Measurements from ENCODE around the gene TRPC3. TPM values are rescaled to one million over a fixed set of nuclear protein-coding genes. Genes with fewer than 3 reads are reported as not detected.
A peak's percentile ranks its signal among the peaks of the same experiment; 100 is the strongest.

Gene TRPC3
- total and polyA plus RNA-seq, 12 donors: 0.07 to 2.1 (median 0.13) TPM; not detected in 1

DNA sequence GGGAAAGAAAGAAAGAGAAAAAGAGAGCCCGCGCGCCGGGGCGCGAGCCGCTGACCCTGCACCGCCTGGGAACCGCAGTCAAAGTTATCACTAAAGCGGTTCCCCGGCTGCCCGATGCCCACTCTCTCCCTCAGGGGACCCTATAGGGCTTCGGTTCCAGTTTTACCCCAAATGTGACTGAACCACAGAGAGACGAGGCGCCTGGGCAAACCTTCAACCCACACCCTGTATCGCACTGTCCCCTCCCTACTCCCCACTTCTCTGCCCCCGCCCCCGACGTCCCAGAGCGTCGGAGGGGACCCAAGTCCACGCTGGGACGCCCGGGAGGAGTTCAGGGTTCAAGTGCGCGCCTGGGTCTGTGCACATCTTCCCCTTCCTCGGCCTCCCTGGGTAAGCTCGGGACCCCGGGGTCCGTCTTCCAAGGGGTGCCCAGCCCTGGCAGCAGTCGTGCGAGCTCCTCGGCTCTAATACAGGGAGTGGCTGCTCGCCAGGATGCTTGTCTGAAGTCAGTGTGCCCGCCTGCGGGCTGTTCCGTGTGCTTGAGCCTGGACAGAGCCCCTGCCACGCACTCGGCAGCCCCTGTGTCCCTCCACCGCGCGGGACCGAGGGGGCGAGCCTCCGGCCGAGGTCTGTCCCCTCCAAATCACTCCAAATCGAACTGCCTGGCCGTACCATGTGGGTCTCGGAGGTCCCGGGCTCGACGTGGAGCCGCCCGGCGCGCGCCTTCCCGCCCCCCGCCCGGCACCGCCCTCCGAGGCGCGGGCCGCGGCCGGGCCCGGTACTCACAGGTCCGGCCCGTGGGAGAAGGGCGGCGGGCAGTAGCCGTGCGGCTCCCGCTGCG lies 960 bp downstream of the TRPC3 start:
- WGBS, 4 donors: 0 to 3% (median 1%) methylated on average over 13 to 76 of the region's 76 CpGs
- TF ChIP-seq POLR2A (IDR thresholded peaks at IDR 0.05): no peak
- TF ChIP-seq CTCF (IDR thresholded peaks at IDR 0.05): no peak
- H3K36me3 ChIP-seq (replicated peaks in 1 of 2): no peaks in the 10 kb centered on the region
- intact Hi-C loops (cut with DNase I): no loop called here
- H3K9me3 ChIP-seq (replicated peaks in 1 of 3): no peaks in the 10 kb centered on the region
- peaks cover 16% of the 10 kb centered on the region for H3K27me3 ChIP-seq
- H3K4me3 ChIP-seq: peak overlapping the region in 3 of 4 donors; percentile 6 to 47 (median 36)
- peaks cover 8 to 15% of the 10 kb centered on the region in 2 donors for H3K4me1 ChIP-seq (replicated peaks in 1 of 2)
- H3K27ac ChIP-seq: no peak overlapping the region
- DNase-seq: peak in 1 of 7 donors; percentile 11

- H3K36me3 ChIP-seq (replicated peaks in 1 of 2): no peaks in the 10 kb centered on the region
- 2 to 6% (median 4%) methylated on average over 27 to 34 of the region's 34 CpGs for WGBS, 4 donors
- H3K4me3 ChIP-seq: peak overlapping the region in 2 of 4 donors; percentile 36 to 47
- H3K27ac ChIP-seq: no peak overlapping the region
- H3K9me3 ChIP-seq (replicated peaks in 1 of 3): no peaks in the 10 kb centered on the region
- intact Hi-C loops (cut with DNase I): no loop called here
- TF ChIP-seq CTCF (IDR thresholded peaks at IDR 0.05) (peak; percentile 23 to 58 (median 37)), POLR2A (IDR thresholded peaks at IDR 0.05) (no peak)
- H3K4me1 ChIP-seq (replicated peaks in 1 of 2): peaks cover 8 to 15% of the 10 kb centered on the region in 2 donors
- peaks cover 16% of the 10 kb centered on the region for H3K27me3 ChIP-seq
- peak; percentile 29 to 82 (median 57) for DNase-seq
These were observed 1.6 kb downstream of the TRPC3 start for GRCh38 chr4:121950212-121950679.

- Histone ChIP-seq H3K4me3 (no peak overlapping the region), H3K27ac (no peak overlapping the region), H3K4me1 (replicated peaks in 1 of 2) (peaks cover 8 to 12% of the 10 kb centered on the region in 2 donors), H3K27me3 (peaks cover 10% of the 10 kb centered on the region), H3K9me3 (replicated peaks in 1 of 3) (no peaks in the 10 kb centered on the region), H3K36me3 (replicated peaks in 1 of 2) (no peaks in the 10 kb centered on the region)
- intact Hi-C loops (cut with DNase I): no loop called here
- WGBS, 4 donors: 85 to 95% (median 91%) methylated on average over 3 of the region's 3 CpGs
- DNase-seq: no peak
- TF ChIP-seq CTCF (IDR thresholded peaks at IDR 0.05) (no peak), POLR2A (IDR thresholded peaks at IDR 0.05) (no peak)
These were observed 5.2 kb downstream of the TRPC3 start for GRCh38 chr4:121946644-121947043.

- intact Hi-C loops (cut with DNase I): no loop called here
- no peak overlapping the region for H3K27ac ChIP-seq
- no peaks in the 10 kb centered on the region for H3K27me3 ChIP-seq
- no peaks in the 10 kb centered on the region for H3K36me3 ChIP-seq (replicated peaks in 1 of 2)
- 35 to 56% (median 54%) methylated on average over 3 to 4 of the region's 4 CpGs for WGBS, 4 donors
- no peaks in the 10 kb centered on the region for H3K9me3 ChIP-seq (replicated peaks in 1 of 3)
- no peaks in the 10 kb centered on the region for H3K4me1 ChIP-seq (replicated peaks in 1 of 2)
- no peak for TF ChIP-seq CTCF (IDR thresholded peaks at IDR 0.05)
- TF ChIP-seq POLR2A (IDR thresholded peaks at IDR 0.05): no peak
- no peak overlapping the region for H3K4me3 ChIP-seq
- no peak for DNase-seq
These were observed 7.9 kb downstream of the TRPC3 start for GRCh38 chr4:121943941-121944340.
